ENCODE results near the gene FRY. TPM values are rescaled to one million over a fixed set of nuclear protein-coding genes. Genes with fewer than 3 reads are reported as not detected.
A peak's percentile ranks its signal among the peaks of the same experiment; 100 is the strongest.

The FRY gene
- total RNA-seq, 2 experiments from 2014 or later: 3.0 to 7.0 TPM

DNA sequence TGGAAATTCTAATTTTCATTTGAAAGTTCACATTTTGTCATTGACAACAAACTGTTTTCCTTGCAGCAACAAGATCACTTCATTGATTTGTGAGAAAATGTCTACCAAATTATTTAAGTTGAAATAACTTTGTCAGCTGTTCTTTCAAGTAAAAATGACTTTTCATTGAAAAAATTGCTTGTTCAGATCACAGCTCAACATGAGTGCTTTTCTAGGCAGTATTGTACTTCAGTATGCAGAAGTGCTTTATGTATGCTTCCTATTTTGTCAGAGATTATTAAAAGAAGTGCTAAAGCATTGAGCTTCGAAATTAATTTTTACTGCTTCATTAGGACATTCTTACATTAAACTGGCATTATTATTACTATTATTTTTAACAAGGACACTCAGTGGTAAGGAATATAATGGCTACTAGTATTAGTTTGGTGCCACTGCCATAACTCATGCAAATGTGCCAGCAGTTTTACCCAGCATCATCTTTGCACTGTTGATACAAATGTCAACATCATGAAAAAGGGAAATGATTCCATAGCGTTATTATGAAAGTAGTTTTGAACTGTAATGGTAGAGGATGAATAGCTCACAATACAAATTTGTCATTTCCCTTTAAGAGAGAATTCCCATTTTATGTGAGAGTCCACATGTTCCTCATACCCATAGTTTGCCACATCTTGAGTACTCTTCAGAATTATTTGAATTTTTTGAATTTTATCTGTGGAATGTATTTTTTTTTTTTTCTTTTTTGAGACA is 286.3 kb downstream of the FRY start:
- H3K9me2 ChIP-seq (ENCODE audit: insufficient read depth, low read length): no peaks in the 10 kb centered on the region
- POLR2A ChIA-PET: interaction anchor here (0.7 to 2.0 kb wide), 5 partner anchors 9 to 273 kb away, joined by 3 to 8 read pairs (median 3); no protein-coding TSS in a partner anchor
- H3K4me3 ChIP-seq (ENCODE audit: low read depth, low read length, poor library complexity, severe bottlenecking): no peak overlapping the region
- no peaks in the 10 kb centered on the region for H4K20me1 ChIP-seq (ENCODE audit: insufficient read depth, low read length)
- H3K4me2 ChIP-seq (ENCODE audit: low read length): peak overlapping the region; percentile 90
- DNase-seq (ENCODE audit: low spot score): no peak
- CTCF ChIA-PET (ENCODE audit: unreplicated experiment): no interaction called here
- H3K36me3 ChIP-seq (ENCODE audit: insufficient read depth, low read length): peaks cover 57% of the 10 kb centered on the region
- TF ChIP-seq EZH2phosphoT487 (IDR thresholded peaks at IDR 0.05; ENCODE audit: borderline replicate concordance, low read depth, low read length): no peak
- TF ChIP-seq, protein P1, sequence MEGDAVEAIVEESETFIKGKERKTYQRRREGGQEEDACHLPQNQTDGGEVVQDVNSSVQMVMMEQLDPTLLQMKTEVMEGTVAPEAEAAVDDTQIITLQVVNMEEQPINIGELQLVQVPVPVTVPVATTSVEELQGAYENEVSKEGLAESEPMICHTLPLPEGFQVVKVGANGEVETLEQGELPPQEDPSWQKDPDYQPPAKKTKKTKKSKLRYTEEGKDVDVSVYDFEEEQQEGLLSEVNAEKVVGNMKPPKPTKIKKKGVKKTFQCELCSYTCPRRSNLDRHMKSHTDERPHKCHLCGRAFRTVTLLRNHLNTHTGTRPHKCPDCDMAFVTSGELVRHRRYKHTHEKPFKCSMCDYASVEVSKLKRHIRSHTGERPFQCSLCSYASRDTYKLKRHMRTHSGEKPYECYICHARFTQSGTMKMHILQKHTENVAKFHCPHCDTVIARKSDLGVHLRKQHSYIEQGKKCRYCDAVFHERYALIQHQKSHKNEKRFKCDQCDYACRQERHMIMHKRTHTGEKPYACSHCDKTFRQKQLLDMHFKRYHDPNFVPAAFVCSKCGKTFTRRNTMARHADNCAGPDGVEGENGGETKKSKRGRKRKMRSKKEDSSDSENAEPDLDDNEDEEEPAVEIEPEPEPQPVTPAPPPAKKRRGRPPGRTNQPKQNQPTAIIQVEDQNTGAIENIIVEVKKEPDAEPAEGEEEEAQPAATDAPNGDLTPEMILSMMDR (conservative IDR thresholded peaks at IDR 0.05; ENCODE audit: low read length): no peak
- no peak overlapping the region for H3K27ac ChIP-seq (ENCODE audit: low read depth, low read length, poor library complexity, severe bottlenecking)
- H3K4me1 ChIP-seq (ENCODE audit: insufficient read depth, low read length, poor library complexity, severe bottlenecking): peaks cover 26% of the 10 kb centered on the region
- H3K9me3 ChIP-seq (ENCODE audit: low read length): no peaks in the 10 kb centered on the region; the same call in 1 of the 2 replicates
- H2AFZ ChIP-seq (ENCODE audit: low read length): no peak overlapping the region
- intact Hi-C loops (cut with micrococcal nuclease; ENCODE audit: unreplicated experiment): loop anchor here (5.0 to 10.0 kb wide), 5 partner anchors 71 to 1156 kb away; partner anchors contain the start of genes HSPH1 and PDS5B
- no TSS peak for BruUV-seq (replicated peaks)
- H3K79me2 ChIP-seq (ENCODE audit: insufficient read depth, low read depth, low read length): peaks cover 24% of the 10 kb centered on the region; the same call in 1 of the 2 replicates

DNA sequence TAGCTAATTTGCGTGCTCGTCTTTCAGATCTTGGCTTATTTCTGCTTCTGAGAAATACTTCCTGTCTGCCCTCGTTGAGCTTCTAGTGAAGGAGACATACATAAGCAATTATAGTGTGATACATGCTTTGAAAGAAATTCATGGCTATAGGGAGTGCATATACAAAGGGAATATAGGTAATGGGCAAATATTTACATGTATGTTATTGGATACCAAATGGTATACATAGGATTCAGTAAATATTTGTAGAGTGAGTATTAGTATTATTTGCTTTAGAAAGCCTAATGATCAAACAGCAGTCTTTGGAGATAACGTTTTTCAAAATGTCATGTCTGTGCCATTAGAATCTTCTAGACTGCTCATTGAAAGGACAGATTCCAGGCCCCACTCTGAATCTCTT is 289.0 kb downstream of the FRY start:
- no peak for DNase-seq (ENCODE audit: low spot score)
- no peak overlapping the region for H3K4me3 ChIP-seq (ENCODE audit: low read depth, low read length, poor library complexity, severe bottlenecking)
- H3K4me1 ChIP-seq (ENCODE audit: insufficient read depth, low read length, poor library complexity, severe bottlenecking): peaks cover 17% of the 10 kb centered on the region
- BruUV-seq (replicated peaks): no TSS peak
- peaks cover 81% of the 10 kb centered on the region for H3K36me3 ChIP-seq (ENCODE audit: insufficient read depth, low read length)
- peaks cover 29% of the 10 kb centered on the region; the same call in 1 of the 2 replicates for H3K79me2 ChIP-seq (ENCODE audit: insufficient read depth, low read depth, low read length)
- H3K9me3 ChIP-seq (ENCODE audit: low read length): no peaks in the 10 kb centered on the region; the same call in 1 of the 2 replicates
- ChIA-PET CTCF (ENCODE audit: unreplicated experiment) (no interaction called here), POLR2A (interaction anchor here (0.5 kb wide), 1 partner anchor 57 kb away, joined by 3 read pairs; no protein-coding TSS in a partner anchor)
- no peaks in the 10 kb centered on the region for H3K9me2 ChIP-seq (ENCODE audit: insufficient read depth, low read length)
- no peak overlapping the region for H2AFZ ChIP-seq (ENCODE audit: low read length)
- H3K4me2 ChIP-seq (ENCODE audit: low read length): no peak overlapping the region
- TF ChIP-seq, protein P1 (conservative IDR thresholded peaks at IDR 0.05; ENCODE audit: low read length): no peak
- no peak for TF ChIP-seq EZH2phosphoT487 (IDR thresholded peaks at IDR 0.05; ENCODE audit: borderline replicate concordance, low read depth, low read length)
- no peak overlapping the region for H3K27ac ChIP-seq (ENCODE audit: low read depth, low read length, poor library complexity, severe bottlenecking)
- intact Hi-C loops (cut with micrococcal nuclease; ENCODE audit: unreplicated experiment): no loop called here
- H4K20me1 ChIP-seq (ENCODE audit: insufficient read depth, low read length): no peaks in the 10 kb centered on the region

DNA sequence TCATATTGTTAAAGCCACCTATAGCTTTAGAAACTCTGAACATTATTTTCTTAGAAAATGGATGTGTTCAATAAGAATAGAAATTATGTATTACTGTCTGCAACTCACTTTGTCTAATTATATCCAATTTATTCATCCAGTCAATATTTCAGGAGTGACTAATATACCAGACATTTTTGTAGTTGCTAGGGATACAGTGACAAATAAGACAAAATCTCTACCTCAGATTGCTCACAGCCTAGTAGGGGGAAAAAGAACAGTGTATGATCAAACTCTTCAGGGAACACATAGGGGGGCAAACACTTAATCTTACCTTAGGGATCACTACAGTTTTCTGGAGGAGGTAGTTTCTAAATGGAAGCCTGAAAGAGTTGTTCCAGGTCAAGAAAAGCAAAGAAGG is 292.3 kb downstream of the FRY start:
- Histone ChIP-seq H3K9me2 (ENCODE audit: insufficient read depth, low read length) (no peaks in the 10 kb centered on the region), H3K4me3 (ENCODE audit: low read depth, low read length, poor library complexity, severe bottlenecking) (no peak overlapping the region), H3K4me1 (ENCODE audit: insufficient read depth, low read length, poor library complexity, severe bottlenecking) (no peaks in the 10 kb centered on the region), H3K79me2 (ENCODE audit: insufficient read depth, low read depth, low read length) (peaks cover 5% of the 10 kb centered on the region; the same call in 1 of the 2 replicates), H2AFZ (ENCODE audit: low read length) (no peak overlapping the region), H4K20me1 (ENCODE audit: insufficient read depth, low read length) (no peaks in the 10 kb centered on the region), H3K9me3 (ENCODE audit: low read length) (no peaks in the 10 kb centered on the region), H3K4me2 (ENCODE audit: low read length) (no peak overlapping the region), H3K27ac (ENCODE audit: low read depth, low read length, poor library complexity, severe bottlenecking) (no peak overlapping the region), H3K36me3 (ENCODE audit: insufficient read depth, low read length) (peaks cover 97% of the 10 kb centered on the region)
- DNase-seq (ENCODE audit: low spot score): no peak
- BruUV-seq (replicated peaks): no TSS peak
- intact Hi-C loops (cut with micrococcal nuclease; ENCODE audit: unreplicated experiment): no loop called here
- POLR2A ChIA-PET: interaction anchor here (0.7 to 1.0 kb wide), 2 partner anchors 8 to 9 kb away, joined by 3 to 5 read pairs; partner anchors contain the start of genes BRCA2 and ZAR1L
- no peak for TF ChIP-seq EZH2phosphoT487 (IDR thresholded peaks at IDR 0.05; ENCODE audit: borderline replicate concordance, low read depth, low read length)
- TF ChIP-seq, protein P1 (conservative IDR thresholded peaks at IDR 0.05; ENCODE audit: low read length): no peak
- CTCF ChIA-PET (ENCODE audit: unreplicated experiment): no interaction called here
